Endothelial cell of umbilical vein (primary cell): ENCODE results near the gene TTLL5. TPM values are rescaled to one million over a fixed set of nuclear protein-coding genes. Genes with fewer than 3 reads are reported as not detected.

Experiments used
- BruUV-seq: library from RNA; stranded (reverse); fragments of 400-500 nt; replicated peaks from 2 replicates; lab custom pipeline; 2021; lab: Mats Ljungman, UMichigan
- CTCF ChIA-PET: fragments of 300-600, 350-600 bp; sonication (Branson Sonifier 250); formaldehyde crosslinking; loops from one replicate; lab custom pipeline; 2021; ENCODE audit warnings: antibody characterized with exemption, inconsistent platforms; lab: Charles Lee
- POLR2A ChIA-PET: fragments of 300-600, 350-600 bp; sonication (Branson Sonifier 250); formaldehyde crosslinking; loops from one replicate; lab custom pipeline; 2021; ENCODE audit warnings: antibody characterized with exemption, inconsistent platforms; lab: Charles Lee
- DNase-seq: peaks from one replicate; pipeline ENCODE4 v3.0.0-alpha.2; 2011; ENCODE audit warnings: low read depth, low spot score
- FAIRE-seq: peaks from 2 replicates; lab custom pipeline; 2011; peaks lifted over from hg19 to GRCh38; lab: Jason Lieb, UNC
- H2AFZ ChIP-seq: 2 replicates; pipeline ENCODE4 v1.6.0; 2012; ENCODE audit warnings: low read depth, low read length, control low read depth, inconsistent platforms
- H3K27ac ChIP-seq: 2 replicates; pipeline ENCODE4 v1.5.1; 2011; ENCODE audit warnings: low read depth, mild to moderate bottlenecking, control low read depth, low read length, moderate library complexity; ENCODE audit not compliant: insufficient read depth
- H3K27me3 ChIP-seq, 2 experiments: 2 replicates each; pipeline versions ENCODE4 v1.6.0 to v1.6.1; 2011; ENCODE audit warnings: low read length in 2 of 2, mixed read lengths in 1 of 2; ENCODE audit not compliant: control insufficient read depth in 2 of 2, insufficient read depth in 2 of 2
- H3K36me3 ChIP-seq, 2 experiments: 2 replicates in 1 of 2; 3 replicates in 1 of 2; pipeline ENCODE4 v1.5.1; 2011; ENCODE audit warnings: low read length in 2 of 2, mild to moderate bottlenecking in 1 of 2, moderate library complexity in 1 of 2; ENCODE audit not compliant: control insufficient read depth in 2 of 2, insufficient read depth in 2 of 2; ENCODE audit errors: extremely low read depth in 1 of 2
- H3K4me1 ChIP-seq: 3 replicates; pipeline ENCODE4 v1.5.1; 2011; ENCODE audit warnings: mild to moderate bottlenecking, low read length; ENCODE audit not compliant: control insufficient read depth, insufficient read depth; ENCODE audit errors: extremely low read depth
- H3K4me2 ChIP-seq: 2 replicates; pipeline ENCODE4 v1.6.1; 2011; ENCODE audit warnings: low read length, control low read depth, mixed read lengths; ENCODE audit not compliant: insufficient read depth
- H3K4me3 ChIP-seq, 3 experiments: fragments of 200-600 bp in 1 of 3; sonication (generic), shearing (Covaris generic) in 1 of 3; replicated peaks in 1 of 3; 2 replicates each; pipeline ENCODE4 v1.5.1; 2011 to 2016; ENCODE audit warnings: control low read depth in 3 of 3, low read length in 3 of 3, mild to moderate bottlenecking in 2 of 3, inconsistent platforms in 1 of 3, low read depth in 1 of 3, moderate library complexity in 1 of 3; ENCODE audit not compliant: insufficient read depth in 1 of 3
- H3K79me2 ChIP-seq: 2 replicates; pipeline ENCODE4 v1.6.0; 2012; ENCODE audit warnings: low read length, inconsistent platforms; ENCODE audit not compliant: control insufficient read depth, insufficient read depth
- H3K9ac ChIP-seq: replicated peaks from 2 replicates; pipeline ENCODE3; 2011; ENCODE audit warnings: low read length, control low read depth; ENCODE audit not compliant: insufficient read depth; ENCODE audit errors: extremely low read depth
- H3K9me1 ChIP-seq: replicated peaks from 3 replicates; pipeline ENCODE4 v1.6.0; 2011; ENCODE audit warnings: mild to moderate bottlenecking, low read length; ENCODE audit not compliant: control insufficient read depth, insufficient read depth; ENCODE audit errors: extremely low read depth
- H3K9me3 ChIP-seq: replicated peaks from 2 replicates; pipeline ENCODE4 v1.5.1; 2012; ENCODE audit warnings: low read length, inconsistent platforms; ENCODE audit not compliant: control insufficient read depth, insufficient read depth
- H4K20me1 ChIP-seq: replicated peaks from 2 replicates; pipeline ENCODE3; 2011; ENCODE audit warnings: mild to moderate bottlenecking, low read length; ENCODE audit not compliant: control insufficient read depth, insufficient read depth; ENCODE audit errors: extremely low read depth
- CTCF ChIP-seq, 2 donors: IDR thresholded peaks; 1 replicate in 1 of 2; 2 replicates in 1 of 2; pipeline ENCODE4 v1.5.1; 2011; ENCODE audit warnings: low read length in 2 of 2, mild to moderate bottlenecking in 2 of 2, moderate library complexity in 2 of 2, control low read depth in 1 of 2, inconsistent platforms in 1 of 2, low read depth in 1 of 2; ENCODE audit not compliant: insufficient read depth in 1 of 2; ENCODE audit errors: extremely low read depth in 1 of 2
- EZH2 ChIP-seq: IDR thresholded peaks from 2 replicates; pipeline ENCODE4 v1.6.1; 2012; ENCODE audit warnings: borderline replicate concordance, low read depth, mild to moderate bottlenecking, moderate library complexity, low read length, inconsistent platforms; ENCODE audit not compliant: severe bottlenecking
- FOS ChIP-seq: IDR thresholded peaks from 2 replicates; pipeline ENCODE4 v1.6.1; 2011; ENCODE audit warnings: mild to moderate bottlenecking, low read length, moderate library complexity, borderline replicate concordance; ENCODE audit not compliant: insufficient read depth
- GATA2 ChIP-seq: IDR thresholded peaks from 2 replicates; pipeline ENCODE4 v1.7.0; 2011; ENCODE audit warnings: low read depth, mild to moderate bottlenecking, moderate library complexity, mixed read lengths, low read length; ENCODE audit not compliant: insufficient read length, insufficient read depth
- JUN ChIP-seq: IDR thresholded peaks from 2 replicates; pipeline ENCODE4 v1.6.1; 2011; ENCODE audit warnings: borderline replicate concordance, low read depth; ENCODE audit not compliant: insufficient read length, insufficient read depth
- MAX ChIP-seq: IDR thresholded peaks from 2 replicates; pipeline ENCODE4 v1.6.1; 2011; ENCODE audit not compliant: insufficient read depth, insufficient read length
- MYC ChIP-seq: IDR thresholded peaks from one replicate; pipeline ENCODE4 v1.6.1; 2011; ENCODE audit warnings: mild to moderate bottlenecking, low read depth, low read length
- POLR2A ChIP-seq: IDR thresholded peaks from 2 replicates; pipeline ENCODE4 v1.6.1; 2012; ENCODE audit warnings: low read depth, mild to moderate bottlenecking, control low read depth, low read length
- POLR2AphosphoS5 ChIP-seq: IDR thresholded peaks from 2 replicates; pipeline ENCODE4 v1.6.1; 2012; ENCODE audit warnings: low read depth, mild to moderate bottlenecking, control low read depth, low read length, moderate library complexity; ENCODE audit not compliant: insufficient read depth
- dilution Hi-C: fragments of 300-500 bp; cut with MboI; formaldehyde crosslinking; loops from one replicate; pipeline ENCODE4 v1.15.0; 2019; ENCODE audit warnings: low sequenced_read_pairs; ENCODE audit not compliant: extremely low pct_ligation_motif_present
- intact Hi-C: fragments of 100-400 bp; cut with micrococcal nuclease; formaldehyde crosslinking; loops from one replicate; pipeline ENCODE4 v1.10.0; 2022
- polyA plus RNA-seq, 4 experiments: library from polyadenylated mRNA; depleted of rRNA in 3 of 4; stranded (reverse) in 3 of 4; unstranded in 1 of 4; fragments of >200 nt; gene quantifications; 2 replicates each; pipeline versions ENCODE4 v1.2.1 to v1.2.3, GENCODE V29; 2011 to 2012; ENCODE audit warnings: missing spikeins in 1 of 4
- total RNA-seq: library from RNA; stranded (reverse); gene quantifications from 2 replicates; pipeline ENCODE4 v1.2.3, GENCODE V29; 2021

TTLL5 gene
- total and polyA plus RNA-seq, 2 donors (not counting 3 experiments of a cell fraction or from before 2014, with no cell fraction given), result 33.2 to 93.6 TPM

GRCh38 chr14:75615200-75615599 is 45.8 kb upstream of the TTLL5 start:
- CTCF ChIA-PET, result no interaction called here
- Histone ChIP-seq H3K27me3 (peaks cover 5 to 13% of the 10 kb centered on the region in 2 experiments), H4K20me1 (no peaks in the 10 kb centered on the region), H3K4me2 (no peak overlapping the region), H3K4me3 (no peak overlapping the region), H3K27ac (no peak overlapping the region), H3K9me3 (no peaks in the 10 kb centered on the region), H3K36me3 (no peaks in the 10 kb centered on the region), H3K79me2 (no peaks in the 10 kb centered on the region), H3K4me1 (no peaks in the 10 kb centered on the region), H3K9me1 (no peaks in the 10 kb centered on the region), H2AFZ (no peak overlapping the region), H3K9ac (no peak overlapping the region)
- dilution Hi-C loops, result no loop called here
- no TSS peak for BruUV-seq
- no peak for DNase-seq
- TF ChIP-seq GATA2 (no peak), MYC (no peak), FOS (no peak), POLR2A (no peak), POLR2AphosphoS5 (no peak), MAX (no peak), EZH2 (no peak), JUN (no peak), CTCF (IDR thresholded peaks at IDR 0.05; ENCODE audit: extremely low read depth in 1 of 2, insufficient read depth in 1 of 2, low read depth in 1 of 2, low read length in 2 of 2) (no peak)
- POLR2A ChIA-PET, result no interaction called here
- no peak for FAIRE-seq
- intact Hi-C loops, result no loop called here
